ENCODE data around the gene COL2A1.

Gene COL2A1

GRCh38 chr12:48004053-48004941 is at the start of gene COL2A1:
TSS of gene COL2A1 (minus strand) at chr12:48004476. CDS start at chr12:48004321, 155 bp downstream.
- no peak for DNase-seq

GRCh38 chr12:48053883-48054282 is 49.6 kb upstream of the COL2A1 start:
- DNase-seq = no peak

- DNase-seq = no peak
These were observed 48.8 kb upstream of the COL2A1 start for GRCh38 chr12:48053122-48053521.

GRCh38 chr12:48051681-48052080 is 47.4 kb upstream of the COL2A1 start:
- no peak for DNase-seq

GRCh38 chr12:48050174-48050573 is 45.9 kb upstream of the COL2A1 start:
- DNase-seq = no peak

- no peak for DNase-seq
These were observed 41.8 kb upstream of the COL2A1 start for GRCh38 chr12:48045965-48046518.

GRCh38 chr12:48045061-48045846 is 41.0 kb upstream of the COL2A1 start:
- no peak for DNase-seq

- DNase-seq = no peak
These were observed 40.1 kb upstream of the COL2A1 start for GRCh38 chr12:48044396-48044795.

- DNase-seq = no peak
These were observed 39.5 kb upstream of the COL2A1 start for GRCh38 chr12:48043771-48044170.

GRCh38 chr12:48041591-48042423 is 37.5 kb upstream of the COL2A1 start:
- no peak for DNase-seq

- DNase-seq = no peak
These were observed 36.1 kb upstream of the COL2A1 start for GRCh38 chr12:48040354-48040753.

GRCh38 chr12:48039151-48039550 is 34.9 kb upstream of the COL2A1 start:
- DNase-seq = no peak

- no peak for DNase-seq
These were observed 33.8 kb upstream of the COL2A1 start for GRCh38 chr12:48038085-48038484.

- DNase-seq = no peak
These were observed 33.1 kb upstream of the COL2A1 start for GRCh38 chr12:48037267-48037915.

- DNase-seq = no peak
These were observed 32.5 kb upstream of the COL2A1 start for GRCh38 chr12:48036818-48037217.

GRCh38 chr12:48034835-48035805 is 30.8 kb upstream of the COL2A1 start:
- DNase-seq = no peak

GRCh38 chr12:48033451-48033850 is 29.2 kb upstream of the COL2A1 start:
- no peak for DNase-seq

GRCh38 chr12:48032597-48032996 is 28.3 kb upstream of the COL2A1 start:
- no peak for DNase-seq

- DNase-seq = no peak
These were observed 27.1 kb upstream of the COL2A1 start for GRCh38 chr12:48031135-48031960.

- DNase-seq = no peak
These were observed 25.9 kb upstream of the COL2A1 start for GRCh38 chr12:48030173-48030650.
